ENCODE data around the gene LRFN2.

Gene LRFN2

DNA sequence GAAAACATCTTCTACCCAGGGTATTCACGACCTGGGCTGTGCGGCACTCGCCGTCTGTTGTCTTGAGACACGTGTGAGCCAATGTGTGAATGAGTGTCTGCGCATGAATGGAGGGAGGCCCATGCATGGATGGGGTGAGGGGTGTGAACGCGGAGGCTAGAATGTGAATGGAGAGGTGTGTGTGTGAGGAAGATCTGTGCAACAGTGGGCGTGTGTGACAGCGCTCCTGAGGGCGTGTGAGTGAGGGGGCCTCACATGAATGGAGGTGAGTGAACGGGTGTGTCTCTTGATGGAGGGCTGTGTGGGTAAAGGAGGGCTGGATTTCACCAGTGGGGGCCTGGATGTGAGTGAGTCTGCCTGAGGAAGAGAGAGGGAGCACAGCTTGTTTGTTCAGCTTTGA, 146.0 kb downstream of the LRFN2 start:
- DNase-seq (ENCODE audit: low spot score): no peak
- TF ChIP-seq, protein P1, sequence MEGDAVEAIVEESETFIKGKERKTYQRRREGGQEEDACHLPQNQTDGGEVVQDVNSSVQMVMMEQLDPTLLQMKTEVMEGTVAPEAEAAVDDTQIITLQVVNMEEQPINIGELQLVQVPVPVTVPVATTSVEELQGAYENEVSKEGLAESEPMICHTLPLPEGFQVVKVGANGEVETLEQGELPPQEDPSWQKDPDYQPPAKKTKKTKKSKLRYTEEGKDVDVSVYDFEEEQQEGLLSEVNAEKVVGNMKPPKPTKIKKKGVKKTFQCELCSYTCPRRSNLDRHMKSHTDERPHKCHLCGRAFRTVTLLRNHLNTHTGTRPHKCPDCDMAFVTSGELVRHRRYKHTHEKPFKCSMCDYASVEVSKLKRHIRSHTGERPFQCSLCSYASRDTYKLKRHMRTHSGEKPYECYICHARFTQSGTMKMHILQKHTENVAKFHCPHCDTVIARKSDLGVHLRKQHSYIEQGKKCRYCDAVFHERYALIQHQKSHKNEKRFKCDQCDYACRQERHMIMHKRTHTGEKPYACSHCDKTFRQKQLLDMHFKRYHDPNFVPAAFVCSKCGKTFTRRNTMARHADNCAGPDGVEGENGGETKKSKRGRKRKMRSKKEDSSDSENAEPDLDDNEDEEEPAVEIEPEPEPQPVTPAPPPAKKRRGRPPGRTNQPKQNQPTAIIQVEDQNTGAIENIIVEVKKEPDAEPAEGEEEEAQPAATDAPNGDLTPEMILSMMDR (IDR thresholded peaks at IDR 0.05; ENCODE audit: borderline replicate concordance, control extremely low read depth, extremely low read depth, insufficient read depth, missing control alignments): no peak
- in situ Hi-C loops (cut with MboI; ENCODE audit: low sequenced_read_pairs, unreplicated experiment): no loop called here

DNA sequence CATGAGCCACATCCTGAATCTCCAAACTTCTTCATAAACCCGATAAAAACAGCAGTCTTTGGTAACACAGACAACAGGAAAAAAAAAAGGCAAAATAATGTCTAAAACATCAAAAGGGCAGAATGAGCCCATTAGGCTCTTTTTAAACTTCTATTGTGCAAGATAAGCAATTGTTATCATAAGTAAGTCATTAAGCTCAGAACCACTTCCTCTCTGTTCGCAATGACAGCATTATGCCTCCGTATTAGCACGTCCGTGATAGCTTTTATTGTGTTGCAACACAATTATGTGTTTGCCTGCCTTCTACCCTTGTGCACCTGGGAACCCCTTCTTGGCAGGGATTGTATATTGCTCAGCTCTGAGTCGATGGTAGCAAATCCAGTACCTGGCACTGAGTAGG, 147.1 kb downstream of the LRFN2 start:
- in situ Hi-C loops (cut with MboI; ENCODE audit: low sequenced_read_pairs, unreplicated experiment): no loop called here
- DNase-seq (ENCODE audit: low spot score): no peak
- TF ChIP-seq, protein P1 (IDR thresholded peaks at IDR 0.05; ENCODE audit: borderline replicate concordance, control extremely low read depth, extremely low read depth, insufficient read depth, missing control alignments): no peak

DNA sequence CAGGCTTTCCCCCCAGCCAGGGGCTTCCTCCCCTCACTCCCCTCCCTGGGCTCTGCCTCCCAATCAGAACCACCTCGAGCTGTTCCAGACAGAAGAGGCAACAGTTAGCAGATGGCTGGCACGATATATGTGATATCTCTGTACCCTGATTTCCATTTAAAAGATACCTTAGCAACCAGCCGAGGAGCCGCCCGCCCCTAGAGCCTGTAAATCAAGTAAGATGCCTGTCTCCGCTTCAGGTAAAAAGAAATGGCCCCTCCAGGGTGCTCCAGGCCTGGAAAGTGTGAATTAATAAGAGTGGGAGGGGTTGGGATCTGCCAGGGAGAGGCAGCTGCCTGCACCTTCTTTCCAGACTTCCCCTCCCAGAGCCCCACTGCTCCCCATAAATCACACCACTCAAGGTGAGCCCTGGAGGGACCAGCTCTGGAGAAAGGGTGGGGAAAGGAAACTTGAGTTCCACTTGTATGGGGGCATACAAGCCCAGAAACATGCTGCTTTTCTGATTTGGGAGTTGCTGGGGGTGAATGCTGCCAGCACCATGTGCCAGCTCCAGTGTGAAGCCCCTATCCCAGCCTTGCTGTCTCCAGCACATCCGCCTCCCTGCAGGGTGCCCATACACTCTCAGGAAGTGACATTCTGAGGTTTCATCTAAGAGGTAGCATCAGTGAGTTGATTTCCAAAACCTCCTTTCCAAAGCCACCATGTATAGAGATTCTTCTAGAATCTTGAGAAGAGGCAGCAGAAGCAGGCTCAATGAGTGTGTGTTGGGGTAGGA, 148.0 kb downstream of the LRFN2 start:
- in situ Hi-C loops (cut with MboI; ENCODE audit: low sequenced_read_pairs, unreplicated experiment): no loop called here
- TF ChIP-seq, protein P1 (IDR thresholded peaks at IDR 0.05; ENCODE audit: borderline replicate concordance, control extremely low read depth, extremely low read depth, insufficient read depth, missing control alignments): no peak
- no peak for DNase-seq (ENCODE audit: low spot score)

DNA sequence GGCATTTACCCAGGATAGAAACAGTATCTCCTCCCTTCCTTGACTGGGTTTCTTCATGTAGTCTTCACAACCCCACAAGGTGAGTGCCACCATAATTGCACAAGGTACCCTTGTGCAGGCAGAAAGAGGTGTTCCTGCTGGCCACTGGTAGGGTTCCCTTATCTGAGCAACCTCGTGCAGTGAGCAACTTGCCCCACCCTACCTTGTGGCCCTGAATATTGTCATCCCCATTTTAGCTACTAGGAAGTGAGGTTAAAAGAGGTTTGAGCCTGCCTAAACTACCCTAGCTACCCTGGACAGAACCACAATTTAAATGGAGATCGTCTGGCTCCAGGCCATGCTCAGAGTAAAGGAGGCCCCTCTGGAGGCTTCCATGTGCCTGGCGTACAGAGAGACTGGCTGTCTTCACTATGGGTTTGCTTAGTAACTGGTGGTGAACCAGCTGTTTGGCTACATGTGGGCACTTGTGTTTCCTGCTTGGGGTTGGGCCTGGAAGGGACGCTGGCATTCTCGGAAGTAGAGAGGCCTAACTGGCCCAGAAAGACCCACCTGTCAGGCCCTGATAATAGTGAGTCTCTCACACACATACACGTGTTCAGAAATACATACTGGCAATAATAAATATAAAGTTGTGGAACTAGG, 148.8 kb downstream of the LRFN2 start:
- no peak for DNase-seq (ENCODE audit: low spot score)
- in situ Hi-C loops (cut with MboI; ENCODE audit: low sequenced_read_pairs, unreplicated experiment): no loop called here
- TF ChIP-seq, protein P1 (IDR thresholded peaks at IDR 0.05; ENCODE audit: borderline replicate concordance, control extremely low read depth, extremely low read depth, insufficient read depth, missing control alignments): no peak

DNA sequence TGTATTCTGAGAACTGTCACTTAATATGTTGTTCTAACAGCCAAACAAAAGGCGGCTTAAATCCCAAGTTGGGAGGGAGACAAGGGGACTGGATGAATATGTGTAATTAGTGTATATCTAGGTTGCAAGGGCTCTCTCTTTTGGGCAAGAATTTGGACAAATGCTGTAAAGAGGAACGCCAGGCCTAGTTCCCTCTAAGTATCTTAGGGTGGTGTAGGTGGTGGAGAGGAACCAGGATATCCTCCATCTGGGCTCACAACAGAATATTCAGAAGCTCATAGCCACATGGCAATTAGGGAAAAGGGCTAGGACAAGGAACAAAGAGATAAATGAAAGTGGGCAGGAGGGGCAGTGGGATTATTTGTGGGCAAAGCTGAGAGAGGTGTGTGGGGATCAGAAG, 149.5 kb downstream of the LRFN2 start:
- no peak for DNase-seq (ENCODE audit: low spot score)
- TF ChIP-seq, protein P1 (IDR thresholded peaks at IDR 0.05; ENCODE audit: borderline replicate concordance, control extremely low read depth, extremely low read depth, insufficient read depth, missing control alignments): no peak
- in situ Hi-C loops (cut with MboI; ENCODE audit: low sequenced_read_pairs, unreplicated experiment): no loop called here

DNA sequence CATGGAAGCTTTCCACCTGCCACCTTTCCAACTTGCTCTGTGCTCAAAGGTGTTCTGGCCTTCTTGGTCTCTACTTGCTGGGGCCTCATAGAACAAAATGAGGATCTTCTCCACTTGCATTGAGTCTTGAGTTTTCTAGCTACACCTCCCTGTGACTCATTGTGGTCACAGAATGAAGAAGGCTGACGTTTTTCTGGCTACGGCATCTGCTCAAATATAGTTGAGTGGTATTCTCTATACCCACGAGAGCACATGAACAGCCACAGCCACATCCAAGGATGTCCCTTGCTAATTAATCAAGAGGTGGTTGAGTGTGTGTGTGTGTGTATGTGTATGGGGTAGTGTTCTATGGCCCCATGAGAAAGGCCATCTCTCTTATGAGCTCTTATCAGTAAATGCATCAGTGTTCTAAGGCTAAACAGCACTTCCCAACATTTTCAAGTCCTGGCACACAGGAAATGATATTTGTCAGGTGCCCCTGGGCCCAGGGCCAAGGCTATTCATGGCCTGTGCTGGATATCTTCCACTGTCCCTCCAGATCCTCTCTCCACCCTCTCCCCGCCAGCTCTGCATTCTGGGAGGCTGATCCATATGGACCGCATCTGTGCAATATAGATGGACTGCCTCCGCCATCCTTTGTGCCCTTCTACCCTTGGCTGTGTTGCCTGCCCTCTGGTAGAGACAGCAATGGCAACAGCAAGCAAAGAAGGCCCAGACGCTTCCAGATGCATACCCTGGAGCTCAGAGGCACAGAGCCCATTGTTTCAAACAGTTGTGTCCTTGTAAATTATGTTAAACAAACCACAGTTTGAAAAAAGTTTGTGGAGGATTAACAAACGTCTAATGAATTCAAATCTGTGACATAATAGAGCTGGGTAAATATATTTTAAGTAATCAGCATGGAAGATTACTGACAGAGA, 150.2 kb downstream of the LRFN2 start:
- DNase-seq (ENCODE audit: low spot score): no peak
- TF ChIP-seq, protein P1 (IDR thresholded peaks at IDR 0.05; ENCODE audit: borderline replicate concordance, control extremely low read depth, extremely low read depth, insufficient read depth, missing control alignments): no peak
- in situ Hi-C loops (cut with MboI; ENCODE audit: low sequenced_read_pairs, unreplicated experiment): no loop called here
